ENCODE measurements around the gene PDE8B. TPM values are rescaled to one million over a fixed set of nuclear protein-coding genes. Genes with fewer than 3 reads are reported as not detected.
"Not testable (repeated sequence)": the region's sequence is repeated elsewhere in the genome, so short reads cannot be mapped to it uniquely, and the experiment has no call there.

Gene PDE8B
- total RNA-seq, 1 experiment from 2014 or later: 0.54 TPM

DNA sequence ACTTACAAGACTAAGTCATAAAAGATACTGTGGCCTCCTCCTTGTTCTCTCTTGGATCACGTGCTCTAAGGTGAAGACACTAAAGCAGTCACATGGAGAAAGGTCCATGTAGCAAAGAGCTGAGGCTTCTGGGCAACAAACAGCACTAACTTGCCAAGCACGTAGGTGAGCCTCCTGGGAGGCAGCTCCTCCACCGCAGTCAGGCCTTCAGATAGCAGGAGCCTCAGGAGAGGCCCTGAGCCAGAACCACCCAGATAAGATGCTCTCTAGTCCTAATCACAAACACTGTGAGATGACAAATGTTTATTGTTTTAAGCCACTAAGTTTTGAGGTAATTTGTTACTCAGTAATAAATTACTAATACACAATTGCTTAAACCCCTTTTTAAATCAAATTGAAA is 243.6 kb downstream of the PDE8B start:
- no peak for DNase-seq
- Mint-ChIP-seq H3K27ac (ENCODE audit: unreplicated experiment) (no peak overlapping the region), H3K36me3 (ENCODE audit: insufficient read depth, unreplicated experiment) (no peaks in the 10 kb centered on the region), H3K4me1 (ENCODE audit: low read depth, unreplicated experiment) (no peaks in the 10 kb centered on the region), H3K9me3 (ENCODE audit: low read depth, unreplicated experiment) (no peaks in the 10 kb centered on the region), H3K27me3 (ENCODE audit: unreplicated experiment) (no peaks in the 10 kb centered on the region), H3K4me3 (ENCODE audit: low read depth, unreplicated experiment) (no peak overlapping the region)
- no TSS peak for BruUV-seq (replicated peaks)
- TF ChIP-seq, protein P1, sequence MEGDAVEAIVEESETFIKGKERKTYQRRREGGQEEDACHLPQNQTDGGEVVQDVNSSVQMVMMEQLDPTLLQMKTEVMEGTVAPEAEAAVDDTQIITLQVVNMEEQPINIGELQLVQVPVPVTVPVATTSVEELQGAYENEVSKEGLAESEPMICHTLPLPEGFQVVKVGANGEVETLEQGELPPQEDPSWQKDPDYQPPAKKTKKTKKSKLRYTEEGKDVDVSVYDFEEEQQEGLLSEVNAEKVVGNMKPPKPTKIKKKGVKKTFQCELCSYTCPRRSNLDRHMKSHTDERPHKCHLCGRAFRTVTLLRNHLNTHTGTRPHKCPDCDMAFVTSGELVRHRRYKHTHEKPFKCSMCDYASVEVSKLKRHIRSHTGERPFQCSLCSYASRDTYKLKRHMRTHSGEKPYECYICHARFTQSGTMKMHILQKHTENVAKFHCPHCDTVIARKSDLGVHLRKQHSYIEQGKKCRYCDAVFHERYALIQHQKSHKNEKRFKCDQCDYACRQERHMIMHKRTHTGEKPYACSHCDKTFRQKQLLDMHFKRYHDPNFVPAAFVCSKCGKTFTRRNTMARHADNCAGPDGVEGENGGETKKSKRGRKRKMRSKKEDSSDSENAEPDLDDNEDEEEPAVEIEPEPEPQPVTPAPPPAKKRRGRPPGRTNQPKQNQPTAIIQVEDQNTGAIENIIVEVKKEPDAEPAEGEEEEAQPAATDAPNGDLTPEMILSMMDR (IDR thresholded peaks at IDR 0.05; ENCODE audit: unreplicated experiment): no peak
- CTCF ChIA-PET: no interaction called here
- intact Hi-C loops (cut with micrococcal nuclease; ENCODE audit: unreplicated experiment): no loop called here

- DNase-seq: no peak
- intact Hi-C loops (cut with micrococcal nuclease; ENCODE audit: unreplicated experiment): no loop called here
- H3K4me3 Mint-ChIP-seq (ENCODE audit: low read depth, unreplicated experiment): no peak overlapping the region
- TF ChIP-seq, protein P1 (IDR thresholded peaks at IDR 0.05; ENCODE audit: unreplicated experiment): no peak
- H3K27me3 Mint-ChIP-seq (ENCODE audit: unreplicated experiment): no peaks in the 10 kb centered on the region
- no peak overlapping the region for H3K27ac Mint-ChIP-seq (ENCODE audit: unreplicated experiment)
- no peaks in the 10 kb centered on the region for H3K9me3 Mint-ChIP-seq (ENCODE audit: low read depth, unreplicated experiment)
- CTCF ChIA-PET: no interaction called here
- no peaks in the 10 kb centered on the region for H3K36me3 Mint-ChIP-seq (ENCODE audit: insufficient read depth, unreplicated experiment)
- no TSS peak for BruUV-seq (replicated peaks)
- H3K4me1 Mint-ChIP-seq (ENCODE audit: low read depth, unreplicated experiment): no peaks in the 10 kb centered on the region
These were observed 250.8 kb downstream of the PDE8B start for GRCh38 chr5:77461287-77461686.

DNA sequence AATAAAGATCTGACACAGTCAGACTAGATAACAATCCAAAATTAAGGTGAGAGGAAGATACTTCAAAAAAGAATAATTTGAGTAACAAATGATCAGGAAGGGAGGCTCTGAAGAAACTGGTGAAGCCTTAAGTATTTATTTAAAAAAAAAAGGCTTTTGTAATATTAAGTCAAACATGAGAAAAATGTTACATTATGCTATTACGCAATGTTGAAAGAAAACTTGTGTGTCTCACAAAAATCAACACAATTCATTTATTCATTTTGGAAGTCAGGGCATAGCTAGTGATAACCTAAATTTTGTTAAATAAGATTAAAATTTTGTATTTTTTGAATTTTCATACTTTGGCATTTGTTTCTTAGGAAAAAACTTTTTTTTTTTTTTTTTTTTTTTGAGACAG is 253.4 kb downstream of the PDE8B start:
- BruUV-seq (replicated peaks): no TSS peak
- TF ChIP-seq, protein P1 (IDR thresholded peaks at IDR 0.05; ENCODE audit: unreplicated experiment): no peak
- no peak for DNase-seq
- no peaks in the 10 kb centered on the region for H3K27me3 Mint-ChIP-seq (ENCODE audit: unreplicated experiment)
- peaks cover 6% of the 10 kb centered on the region for H3K4me1 Mint-ChIP-seq (ENCODE audit: low read depth, unreplicated experiment)
- peak overlapping the region; percentile 42 for H3K27ac Mint-ChIP-seq (ENCODE audit: unreplicated experiment)
- H3K4me3 Mint-ChIP-seq (ENCODE audit: low read depth, unreplicated experiment): no peak overlapping the region
- no peaks in the 10 kb centered on the region for H3K36me3 Mint-ChIP-seq (ENCODE audit: insufficient read depth, unreplicated experiment)
- intact Hi-C loops (cut with micrococcal nuclease; ENCODE audit: unreplicated experiment): no loop called here
- no peaks in the 10 kb centered on the region for H3K9me3 Mint-ChIP-seq (ENCODE audit: low read depth, unreplicated experiment)
- CTCF ChIA-PET: no interaction called here

GRCh38 chr5:77468875-77469274 is 258.4 kb downstream of the PDE8B start:
- intact Hi-C loops (cut with micrococcal nuclease; ENCODE audit: unreplicated experiment); H3K36me3 Mint-ChIP-seq (ENCODE audit: insufficient read depth, unreplicated experiment); DNase-seq; H3K27ac Mint-ChIP-seq (ENCODE audit: unreplicated experiment); H3K9me3 Mint-ChIP-seq (ENCODE audit: low read depth, unreplicated experiment); H3K4me1 Mint-ChIP-seq (ENCODE audit: low read depth, unreplicated experiment); CTCF ChIA-PET; H3K27me3 Mint-ChIP-seq (ENCODE audit: unreplicated experiment); BruUV-seq (replicated peaks); H3K4me3 Mint-ChIP-seq (ENCODE audit: low read depth, unreplicated experiment): not testable (repeated sequence)

DNA sequence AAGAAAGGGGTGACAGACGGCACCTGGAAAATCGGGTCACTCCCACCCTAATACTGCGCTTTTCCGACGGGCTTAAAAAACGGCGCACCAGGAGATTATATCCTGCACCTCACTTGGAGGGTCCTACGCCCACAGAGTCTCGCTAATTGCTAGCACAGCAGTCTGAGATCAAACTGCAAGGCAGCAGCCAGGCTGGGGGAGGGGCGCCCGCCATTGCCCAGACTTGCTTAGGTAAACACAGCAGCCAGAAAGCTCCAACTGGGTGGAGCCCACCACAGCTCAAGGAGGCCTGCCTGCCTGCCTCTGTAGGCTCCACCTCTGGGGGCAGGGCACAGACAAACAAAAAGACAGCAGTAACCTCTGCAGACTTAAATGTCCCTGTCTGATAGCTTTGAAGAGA is 264.6 kb downstream of the PDE8B start:
- H3K36me3 Mint-ChIP-seq (ENCODE audit: insufficient read depth, unreplicated experiment); H3K4me3 Mint-ChIP-seq (ENCODE audit: low read depth, unreplicated experiment); H3K27ac Mint-ChIP-seq (ENCODE audit: unreplicated experiment); intact Hi-C loops (cut with micrococcal nuclease; ENCODE audit: unreplicated experiment); DNase-seq; BruUV-seq (replicated peaks); H3K4me1 Mint-ChIP-seq (ENCODE audit: low read depth, unreplicated experiment); H3K27me3 Mint-ChIP-seq (ENCODE audit: unreplicated experiment); CTCF ChIA-PET: not testable (repeated sequence)
- peaks cover 11% of the 10 kb centered on the region for H3K9me3 Mint-ChIP-seq (ENCODE audit: low read depth, unreplicated experiment)

Other genes with a start within 250 kb of the PDE8B start
- 29.5 and 32.3 TPM in 2 replicates for gene AGGF1, start 180.3 kb upstream of the PDE8B start, total RNA-seq (2022)
- 11.0 and 12.3 TPM in 2 replicates for gene ZBED3, start 123.4 kb upstream of the PDE8B start, total RNA-seq (2022)